IMR-90 (cell line): ENCODE results near the gene PTPN23. TPM values are rescaled to one million over a fixed set of nuclear protein-coding genes. Genes with fewer than 3 reads are reported as not detected.

Experiments
- ATAC-seq: fragments of 200-7000 bp; cut with Tn5 transposase; 2 replicates; pipeline ENCODE4 v1.9.1; 2020; ENCODE audit warnings: low read depth, mild to moderate bottlenecking, moderate library complexity
- BruUV-seq: library from RNA; stranded (reverse); fragments of 400-500 nt; replicated peaks from 2 replicates; lab custom pipeline; 2021; lab: Mats Ljungman, UMichigan
- CTCF ChIA-PET: fragments of 300-600 bp; formaldehyde crosslinking; extraction: SDS; loops from one replicate; lab custom pipeline; 2021; ENCODE audit warnings: antibody characterized with exemption; lab: Yijun Ruan, JAX
- POLR2A ChIA-PET: fragments of 300-600 bp; sonication (Branson Sonifier 250); formaldehyde crosslinking; loops from one replicate; lab custom pipeline; 2022; ENCODE audit warnings: antibody characterized with exemption; ENCODE audit not compliant: unreplicated experiment; lab: Charles Lee
- DNase-seq: peaks from one replicate; pipeline ENCODE4 v3.0.0; 2013
- H2AFZ ChIP-seq: replicated peaks from 2 replicates; pipeline ENCODE3; 2013; ENCODE audit warnings: low read length, mild to moderate bottlenecking; ENCODE audit not compliant: poor library complexity
- H2AK5ac ChIP-seq: 2 replicates; pipeline ENCODE4 v1.6.1; 2013; ENCODE audit warnings: low read depth, low read length, inconsistent platforms
- H2AK9ac ChIP-seq: replicated peaks from 2 replicates; pipeline ENCODE3; 2013; ENCODE audit warnings: mild to moderate bottlenecking, low read depth, low read length, moderate library complexity; ENCODE audit not compliant: poor library complexity
- H2BK120ac ChIP-seq: 2 replicates; pipeline ENCODE4 v1.6.1; 2013; ENCODE audit warnings: low read depth, low read length, inconsistent platforms
- H2BK15ac ChIP-seq: 3 replicates; pipeline ENCODE4 v1.6.1; 2013; ENCODE audit warnings: low read depth, low read length, inconsistent platforms
- H2BK20ac ChIP-seq: 2 replicates; pipeline ENCODE4 v1.6.1; 2013; ENCODE audit warnings: low read depth, mild to moderate bottlenecking, inconsistent platforms, low read length, moderate library complexity
- H2BK5ac ChIP-seq: 2 replicates; pipeline ENCODE4 v1.6.1; 2013; ENCODE audit warnings: mild to moderate bottlenecking, low read depth, low read length, inconsistent platforms; ENCODE audit not compliant: poor library complexity, severe bottlenecking
- H3K14ac ChIP-seq: replicated peaks from 2 replicates; pipeline ENCODE4 v1.6.1; 2013; ENCODE audit warnings: low read depth, low read length, inconsistent platforms
- H3K18ac ChIP-seq: 2 replicates; pipeline ENCODE4 v1.6.1; 2013; ENCODE audit warnings: low read depth, low read length, control low read depth
- H3K23ac ChIP-seq: 2 replicates; pipeline ENCODE4 v1.6.1; 2013; ENCODE audit warnings: low read depth, low read length, inconsistent platforms
- H3K27ac ChIP-seq: 2 replicates; pipeline ENCODE4 v1.5.1; 2013; ENCODE audit warnings: mild to moderate bottlenecking, control low read depth, low read length; ENCODE audit not compliant: insufficient read depth
- H3K27me3 ChIP-seq: 2 replicates; pipeline ENCODE4 v1.6.1; 2013; ENCODE audit warnings: low read length; ENCODE audit not compliant: control insufficient read depth, insufficient read depth
- H3K36me3 ChIP-seq: 2 replicates; pipeline ENCODE4 v1.6.1; 2013; ENCODE audit warnings: low read length, mixed read lengths; ENCODE audit not compliant: control insufficient read depth, insufficient read depth
- H3K4ac ChIP-seq: 2 replicates; pipeline ENCODE4 v1.6.1; 2013; ENCODE audit warnings: low read depth, low read length, inconsistent platforms
- H3K4me1 ChIP-seq: 2 replicates; pipeline ENCODE4 v1.6.1; 2013; ENCODE audit warnings: low read length, mixed read lengths; ENCODE audit not compliant: control insufficient read depth, insufficient read depth
- H3K4me2 ChIP-seq: 2 replicates; pipeline ENCODE4 v1.6.1; 2013; ENCODE audit warnings: low read depth, mild to moderate bottlenecking, control low read depth, low read length, moderate library complexity
- H3K4me3 ChIP-seq: 2 replicates; pipeline ENCODE4 v1.5.1; 2013; ENCODE audit warnings: low read depth, mild to moderate bottlenecking, control low read depth, low read length, moderate library complexity; ENCODE audit not compliant: insufficient read depth
- H3K56ac ChIP-seq: 2 replicates; pipeline ENCODE4 v1.6.1; 2013; ENCODE audit warnings: low read length, inconsistent platforms; ENCODE audit not compliant: insufficient read depth; ENCODE audit errors: extremely low read depth
- H3K79me1 ChIP-seq, 2 experiments: 2 replicates each; pipeline ENCODE4 v1.6.1; 2013; ENCODE audit warnings: low read length in 2 of 2, inconsistent platforms in 1 of 2, low read depth in 1 of 2
- H3K9ac ChIP-seq: 2 replicates; pipeline ENCODE4 v1.6.1; 2013; ENCODE audit warnings: low read depth, low read length, control low read depth
- H3K9me1 ChIP-seq: 2 replicates; pipeline ENCODE4 v1.6.1; 2013; ENCODE audit warnings: low read length, inconsistent platforms; ENCODE audit not compliant: insufficient read depth
- H3K9me3 ChIP-seq: 2 replicates; pipeline ENCODE4 v1.6.1; 2013; ENCODE audit warnings: low read length; ENCODE audit not compliant: control insufficient read depth, insufficient read depth
- H4K20me1 ChIP-seq: 2 replicates; pipeline ENCODE4 v1.6.1; 2013; ENCODE audit warnings: low read length, inconsistent platforms; ENCODE audit not compliant: insufficient read depth
- H4K5ac ChIP-seq: 2 replicates; pipeline ENCODE4 v1.6.1; 2013; ENCODE audit warnings: mild to moderate bottlenecking, low read depth, low read length, control low read depth
- H4K8ac ChIP-seq, 2 experiments: 2 replicates each; pipeline ENCODE4 v1.6.1; 2013; ENCODE audit warnings: low read depth in 2 of 2, low read length in 2 of 2, control low read depth in 1 of 2, inconsistent platforms in 1 of 2
- H4K91ac ChIP-seq: 2 replicates; pipeline ENCODE4 v1.6.1; 2013; ENCODE audit warnings: low read depth, low read length, inconsistent platforms; ENCODE audit not compliant: insufficient read depth
- BHLHE40 ChIP-seq: fragments of 150-350 bp; IDR thresholded peaks from 2 replicates; pipeline ENCODE4 v1.6.1; 2016; ENCODE audit warnings: mild to moderate bottlenecking, low read depth, low read length
- CEBPB ChIP-seq: IDR thresholded peaks from 2 replicates; pipeline ENCODE4 v1.6.1; 2012; ENCODE audit warnings: low read depth, low read length, improper control_type of control experiment
- CHD1 ChIP-seq: IDR thresholded peaks from 2 replicates; pipeline ENCODE4 v1.6.1; 2012; ENCODE audit warnings: low read depth, low read length, improper control_type of control experiment
- FOS ChIP-seq: fragments of 150-350 bp; IDR thresholded peaks from 2 replicates; pipeline ENCODE4 v1.6.1; 2016; ENCODE audit warnings: low read depth, low read length
- MAFK ChIP-seq: IDR thresholded peaks from 2 replicates; pipeline ENCODE4 v1.6.1; 2012; ENCODE audit warnings: low read depth, low read length, improper control_type of control experiment
- MAZ ChIP-seq: IDR thresholded peaks from 2 replicates; pipeline ENCODE4 v1.6.1; 2012; ENCODE audit warnings: low read depth, mild to moderate bottlenecking, low read length, improper control_type of control experiment, moderate library complexity, borderline replicate concordance
- MXI1 ChIP-seq: IDR thresholded peaks from 2 replicates; pipeline ENCODE4 v1.6.1; 2012; ENCODE audit warnings: low read depth, mild to moderate bottlenecking, low read length, moderate library complexity, borderline replicate concordance
- NFE2L2 ChIP-seq: fragments of 150-350 bp; IDR thresholded peaks from 2 replicates; pipeline ENCODE4 v1.6.1; 2016; ENCODE audit warnings: low read depth, mild to moderate bottlenecking, low read length
- POLR2A ChIP-seq: IDR thresholded peaks from 2 replicates; pipeline ENCODE4 v1.6.1; 2012; ENCODE audit warnings: mild to moderate bottlenecking, low read depth, low read length
- RAD21 ChIP-seq: IDR thresholded peaks from 2 replicates; pipeline ENCODE4 v1.6.1; 2012; ENCODE audit warnings: low read length, improper control_type of control experiment
- RCOR1 ChIP-seq: IDR thresholded peaks from 2 replicates; pipeline ENCODE4 v1.6.1; 2012; ENCODE audit warnings: mild to moderate bottlenecking, low read length, improper control_type of control experiment; ENCODE audit not compliant: insufficient replicate concordance
- RFX5 ChIP-seq: IDR thresholded peaks from 2 replicates; pipeline ENCODE4 v1.8.0; 2012; ENCODE audit warnings: low read depth, mild to moderate bottlenecking, low read length, moderate library complexity
- SMC3 ChIP-seq: fragments of 150-350 bp; IDR thresholded peaks from 2 replicates; pipeline ENCODE4 v1.6.1; 2016; ENCODE audit warnings: low read depth, mild to moderate bottlenecking, antibody characterized with exemption, low read length, moderate library complexity
- WGBS, 2 experiments: methylation state at CpG; one replicate each; pipeline versions ENCODE4 v1.1.5 to v1.1.7; 2013; ENCODE audit warnings: missing lambda C conversion rate in 2 of 2; ENCODE audit not compliant: insufficient read length in 1 of 2; ENCODE audit errors: extremely low coverage in 2 of 2; 5-methylcytosine and 5-hydroxymethylcytosine counted together
- dilution Hi-C: fragments of 300-500 bp; cut with HindIII; formaldehyde crosslinking; loops from one replicate; pipeline ENCODE4 v1.14.3; 2018; ENCODE audit warnings: low sequenced_read_pairs; ENCODE audit not compliant: unreplicated experiment
- in situ Hi-C: fragments of 300-500 bp; cut with MboI; formaldehyde crosslinking; loops from 3 replicates; pipeline ENCODE4 v1.14.3; 2019; ENCODE audit warnings: low sequenced_read_pairs, inconsistent platforms, mixed read lengths
- intact Hi-C: fragments of 100-400 bp; cut with micrococcal nuclease; formaldehyde crosslinking; loops from 2 replicates; pipeline ENCODE4 v1.10.0; 2022
- polyA plus RNA-seq, 3 experiments: library from polyadenylated mRNA; depleted of rRNA; stranded (reverse); fragments of >200 nt; gene quantifications; 2 replicates each; pipeline ENCODE4 v1.2.3, GENCODE V29; 2012; ENCODE audit warnings: low replicate concordance in 1 of 3
- total RNA-seq: library from RNA; depleted of rRNA; stranded (reverse); fragments of >200 nt; gene quantifications from 2 replicates; pipeline ENCODE4 v1.2.3, GENCODE V29; 2012
- TF ChIP-seq, protein P1 (sequence below): fragments of 150-350 bp; IDR thresholded peaks from 2 replicates; pipeline ENCODE4 v1.6.1; 2016; ENCODE audit warnings: low read depth, mild to moderate bottlenecking, low read length, moderate library complexity, borderline replicate concordance
- TF ChIP-seq, protein P2 (sequence below): fragments of 150-350 bp; IDR thresholded peaks from 2 replicates; pipeline ENCODE4 v1.6.1; 2017; ENCODE audit warnings: mild to moderate bottlenecking, antibody characterized with exemption, low read length, low read depth

The PTPN23 gene
- total and polyA plus RNA-seq, 2 of the 4 experiments (the other 2 are of a cell fraction): 4.5 to 15.1 TPM

DNA sequence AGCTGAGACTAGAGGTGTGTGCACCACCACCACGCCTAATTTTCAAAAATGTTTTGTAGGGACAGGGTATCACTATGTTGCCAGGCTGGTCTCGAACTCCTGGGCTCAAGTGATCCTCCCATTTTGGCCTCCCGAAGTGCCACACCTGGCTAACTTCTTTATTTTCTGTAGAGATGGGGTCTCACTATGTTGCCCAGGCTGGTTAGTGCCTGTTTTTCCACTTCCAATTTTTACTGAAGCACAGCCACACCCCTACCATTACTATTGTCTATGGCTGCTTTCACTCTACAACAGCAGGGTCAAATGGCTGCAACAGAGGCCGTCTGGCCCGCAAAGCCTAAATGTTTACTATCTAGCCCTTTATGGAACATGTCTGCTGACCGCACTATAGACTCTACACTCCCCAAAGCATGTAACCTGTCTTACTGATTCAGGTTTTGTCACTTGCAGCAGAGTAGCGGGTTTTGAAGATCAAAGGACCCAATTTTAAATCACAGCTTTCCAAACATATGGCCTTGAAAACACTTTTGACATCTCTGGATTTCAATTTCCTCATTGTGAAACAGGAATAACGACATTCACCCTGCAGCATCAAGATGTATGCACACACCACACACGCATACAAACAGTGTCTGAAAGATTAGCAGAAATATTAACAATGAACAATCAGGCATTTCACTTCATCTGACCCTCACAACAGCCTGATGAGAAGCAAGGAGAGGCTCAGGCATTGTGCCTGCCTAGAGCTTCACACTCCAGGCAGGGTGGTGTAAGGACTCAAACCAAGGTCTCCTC, 48.9 kb downstream of the PTPN23 start (continued):
- no peak for TF ChIP-seq RFX5

- no peak overlapping the region for H3K4me2 ChIP-seq
- no peak overlapping the region for H3K27ac ChIP-seq
- no peak overlapping the region for H2BK15ac ChIP-seq
- ChIA-PET CTCF (interaction anchor here (1.1 kb wide), 1 partner anchor 8 kb away, joined by 3 read pairs; no protein-coding TSS in a partner anchor), POLR2A (no interaction called here)
- H3K56ac ChIP-seq: no peak overlapping the region
- ATAC-seq (no peak), DNase-seq (no peak)
- intact Hi-C loops (no loop called here), dilution Hi-C loops (no loop called here), in situ Hi-C loops (no loop called here)
- no TSS peak for BruUV-seq
- no peak overlapping the region for H4K5ac ChIP-seq
- no peak overlapping the region for H3K9ac ChIP-seq
- H3K79me1 ChIP-seq: peaks cover 5 to 22% of the 10 kb centered on the region in 2 experiments; a peak in 1 of 4 replicates
- H2BK20ac ChIP-seq: no peak overlapping the region
- no peak overlapping the region for H4K8ac ChIP-seq
- no peak overlapping the region for H4K91ac ChIP-seq
- no peak overlapping the region for H3K14ac ChIP-seq
- peaks cover 23% of the 10 kb centered on the region; the same call in 1 of the 2 replicates for H3K9me1 ChIP-seq
- H3K4me1 ChIP-seq: no peaks in the 10 kb centered on the region
- no peak overlapping the region for H3K4ac ChIP-seq
- H2BK120ac ChIP-seq: no peak overlapping the region
- WGBS, 2 experiments: 81% methylated on average over 3 of the region's 7 CpGs; no CpG with 5 or more reads in 1 of the 2 experiments
- H3K4me3 ChIP-seq: no peak overlapping the region
- no peak overlapping the region for H3K23ac ChIP-seq
- no peaks in the 10 kb centered on the region for H3K9me3 ChIP-seq
- H2AK9ac ChIP-seq: no peak overlapping the region
- H2BK5ac ChIP-seq: no peak overlapping the region
- no peak overlapping the region for H2AK5ac ChIP-seq
- H2AFZ ChIP-seq: no peak overlapping the region
- H3K36me3 ChIP-seq: peaks cover 49% of the 10 kb centered on the region
- H3K18ac ChIP-seq: no peak overlapping the region
- no peaks in the 10 kb centered on the region for H3K27me3 ChIP-seq
- peaks cover 5% of the 10 kb centered on the region; the same call in 1 of the 2 replicates for H4K20me1 ChIP-seq
- TF ChIP-seq NFE2L2 (no peak), BHLHE40 (no peak), RAD21 (no peak), MXI1 (no peak), RCOR1 (no peak), CEBPB (no peak), SMC3 (no peak), MAZ (no peak), POLR2A (no peak), RFX5 (no peak), MAFK (no peak), CHD1 (no peak), FOS (no peak)
- TF ChIP-seq, protein P1, sequence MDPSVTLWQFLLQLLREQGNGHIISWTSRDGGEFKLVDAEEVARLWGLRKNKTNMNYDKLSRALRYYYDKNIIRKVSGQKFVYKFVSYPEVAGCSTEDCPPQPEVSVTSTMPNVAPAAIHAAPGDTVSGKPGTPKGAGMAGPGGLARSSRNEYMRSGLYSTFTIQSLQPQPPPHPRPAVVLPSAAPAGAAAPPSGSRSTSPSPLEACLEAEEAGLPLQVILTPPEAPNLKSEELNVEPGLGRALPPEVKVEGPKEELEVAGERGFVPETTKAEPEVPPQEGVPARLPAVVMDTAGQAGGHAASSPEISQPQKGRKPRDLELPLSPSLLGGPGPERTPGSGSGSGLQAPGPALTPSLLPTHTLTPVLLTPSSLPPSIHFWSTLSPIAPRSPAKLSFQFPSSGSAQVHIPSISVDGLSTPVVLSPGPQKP: no peak
- TF ChIP-seq, protein P2, sequence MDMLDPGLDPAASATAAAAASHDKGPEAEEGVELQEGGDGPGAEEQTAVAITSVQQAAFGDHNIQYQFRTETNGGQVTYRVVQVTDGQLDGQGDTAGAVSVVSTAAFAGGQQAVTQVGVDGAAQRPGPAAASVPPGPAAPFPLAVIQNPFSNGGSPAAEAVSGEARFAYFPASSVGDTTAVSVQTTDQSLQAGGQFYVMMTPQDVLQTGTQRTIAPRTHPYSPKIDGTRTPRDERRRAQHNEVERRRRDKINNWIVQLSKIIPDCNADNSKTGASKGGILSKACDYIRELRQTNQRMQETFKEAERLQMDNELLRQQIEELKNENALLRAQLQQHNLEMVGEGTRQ: no peak
Observed at GRCh38 chr3:47430606-47431005, 49.8 kb downstream of the PTPN23 start.
